Activated effector memory CD4-positive, alpha-beta T cell treated with anti-CD3 and anti-CD28 coated beads, Interleukin-2, amount 50 U/mL, for 16 hours (primary cell): Measurements from ENCODE around the gene MTUS2.

Source experiments
- DNase-seq: peaks from one replicate; pipeline ENCODE4 v3.0.0-alpha.2; 2020

Gene MTUS2

DNA sequence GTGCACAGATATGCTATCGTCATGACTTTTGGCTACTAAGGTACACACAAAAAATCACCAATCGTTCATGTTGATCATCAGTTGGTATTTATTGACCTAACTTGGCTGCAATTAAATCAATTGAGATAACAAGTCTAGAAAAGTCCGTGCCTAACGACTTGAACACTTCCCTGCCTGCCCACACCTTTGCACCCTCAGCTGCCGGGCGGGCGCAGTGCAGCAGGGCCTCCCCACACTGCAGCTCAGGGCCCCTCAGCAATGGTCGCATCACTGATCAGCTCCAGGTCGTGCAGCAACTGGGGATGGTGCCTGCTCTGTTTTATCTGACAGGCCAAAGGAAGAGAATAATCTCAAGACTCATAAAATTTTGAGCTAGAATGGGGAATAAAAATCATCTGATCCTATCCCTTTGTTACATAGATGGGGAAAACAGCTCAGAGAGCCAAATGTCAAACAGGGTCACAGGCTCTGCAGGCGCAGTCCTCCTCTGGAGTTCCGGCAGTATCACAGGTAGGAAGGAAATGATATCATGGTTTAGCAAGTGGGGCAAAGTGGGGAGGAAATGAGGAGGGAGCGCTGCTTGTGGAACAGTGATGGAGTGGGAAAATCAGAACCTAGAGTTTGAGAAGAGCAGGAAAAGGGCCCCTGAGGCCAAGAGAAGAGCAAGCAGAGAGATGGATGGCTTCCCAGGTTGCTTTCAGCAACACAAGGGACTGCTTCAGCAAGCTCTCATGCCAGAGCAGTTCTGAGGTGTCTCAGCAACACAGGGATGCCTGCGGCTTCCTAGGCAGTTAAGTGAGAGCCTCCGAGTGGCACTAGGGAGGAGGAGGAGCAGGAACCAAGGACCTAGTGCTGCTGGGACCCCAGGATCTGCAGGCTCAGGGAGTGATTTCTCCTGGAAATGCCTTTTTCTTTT is 717.9 kb downstream of the MTUS2 start:
- no peak for DNase-seq

DNA sequence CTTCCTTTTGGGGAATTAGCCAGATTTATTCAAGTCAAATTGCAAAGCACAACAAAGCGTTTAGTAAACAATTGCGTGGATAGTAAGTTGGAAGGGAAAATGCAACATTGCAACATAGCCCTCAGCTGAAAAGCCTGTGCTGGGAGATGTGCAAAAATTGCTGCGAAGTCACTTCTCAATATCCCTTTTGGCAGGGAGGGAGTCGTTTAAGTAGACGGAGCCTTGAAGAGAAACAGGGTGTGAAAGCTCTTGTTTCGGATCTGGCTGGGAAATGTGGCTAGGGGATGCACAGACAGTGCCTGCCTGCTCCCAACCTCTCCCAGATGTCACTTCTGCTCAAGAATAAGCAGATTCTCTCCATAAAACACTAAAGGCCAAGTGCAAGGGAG is 718.5 kb downstream of the MTUS2 start:
- DNase-seq, result no peak

DNA sequence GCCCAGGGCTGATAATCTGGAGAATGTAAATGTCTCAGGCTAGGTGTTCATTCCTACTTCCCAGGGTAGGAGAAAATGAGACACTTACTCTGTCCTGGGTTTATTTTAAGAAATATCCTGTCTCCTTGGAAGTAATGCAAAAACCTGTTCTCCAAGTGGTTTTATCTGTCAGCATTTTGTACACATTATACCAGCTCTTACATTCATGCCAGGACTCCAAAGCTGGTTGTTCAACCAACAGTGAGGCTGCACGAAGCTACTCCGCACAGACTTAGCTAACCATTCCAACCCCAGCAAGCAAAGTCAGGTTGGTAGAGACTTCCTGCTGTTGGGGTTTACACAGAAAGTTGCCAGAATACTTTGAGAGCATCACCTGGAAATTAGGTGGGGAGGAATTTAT is 719.7 kb downstream of the MTUS2 start:
- DNase-seq, result no peak

DNA sequence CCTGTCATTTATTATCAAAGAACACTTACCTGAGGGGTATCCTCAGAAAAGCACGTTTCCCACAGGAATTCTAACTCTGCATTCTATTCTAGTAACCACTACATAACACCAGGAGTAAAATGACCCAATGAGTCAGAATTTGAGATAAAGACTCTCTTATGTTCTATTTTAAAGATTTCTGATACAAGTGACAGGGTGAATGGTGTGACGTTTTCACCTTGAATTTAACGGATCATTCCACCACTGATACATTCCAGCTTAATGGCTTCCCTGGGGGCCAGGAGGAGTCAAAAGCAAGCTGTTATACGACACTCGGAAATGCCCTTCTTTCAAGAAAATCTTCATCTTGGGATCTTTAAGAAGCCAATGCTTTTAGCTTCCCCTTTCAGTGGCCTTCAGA is 720.2 kb downstream of the MTUS2 start:
- DNase-seq, result no peak

DNA sequence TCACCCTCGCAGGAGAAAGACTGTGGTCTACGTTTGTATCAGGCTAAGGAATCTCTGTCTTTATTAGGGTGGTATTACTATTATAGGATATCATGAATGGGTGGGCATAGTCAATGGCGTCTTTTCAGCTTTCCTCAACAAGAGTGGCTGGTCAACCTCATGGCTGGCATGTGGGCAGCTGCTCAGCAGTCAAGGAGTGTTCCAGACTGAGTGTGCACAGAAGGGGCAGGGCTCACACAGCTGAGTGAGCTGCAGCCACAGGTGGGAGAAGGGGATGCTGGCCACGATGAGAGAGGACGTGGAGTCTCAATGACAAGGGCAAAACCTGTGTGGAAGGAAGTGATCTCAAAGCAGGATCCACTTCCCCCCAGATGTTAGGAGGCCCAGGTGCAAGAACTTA is 720.7 kb downstream of the MTUS2 start:
- no peak for DNase-seq

DNA sequence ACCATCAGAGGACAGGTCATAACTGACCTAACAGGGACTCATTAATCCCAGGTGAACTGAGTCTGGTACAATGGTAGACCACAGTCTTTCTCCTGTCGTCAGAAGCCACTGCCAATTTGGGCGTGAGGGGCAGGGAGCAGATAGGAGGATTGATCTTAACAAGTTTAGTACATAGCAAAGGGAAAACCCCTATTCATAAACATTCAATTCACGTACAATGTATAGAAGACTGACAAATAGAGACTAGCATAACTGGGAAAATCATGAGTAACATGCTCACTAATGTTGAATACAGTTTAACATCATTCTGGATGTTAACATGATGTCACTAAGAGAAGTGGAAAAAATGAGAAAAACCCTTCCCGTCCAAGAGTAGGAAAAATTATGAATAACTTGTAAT is 721.3 kb downstream of the MTUS2 start:
- DNase-seq, result no peak

DNA sequence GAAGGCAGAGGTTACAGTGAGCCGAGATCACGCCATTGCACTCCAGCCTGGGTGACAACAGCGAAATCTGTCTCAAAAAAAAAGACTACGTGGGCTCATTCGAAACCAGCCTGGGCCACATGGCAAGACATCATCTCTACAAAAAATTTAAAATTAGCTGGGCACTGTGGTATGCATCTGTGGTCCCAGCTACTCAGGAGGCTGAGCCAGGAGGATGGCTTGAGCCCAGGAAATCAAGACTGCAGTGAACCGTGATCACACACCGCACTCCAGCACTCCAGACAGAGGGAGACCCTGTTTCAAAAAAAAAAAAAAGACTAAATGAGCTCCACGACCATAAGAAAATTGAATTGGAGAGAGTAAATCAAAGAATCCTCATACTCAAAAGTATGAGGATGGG is 722.2 kb downstream of the MTUS2 start:
- DNase-seq, result no peak

DNA sequence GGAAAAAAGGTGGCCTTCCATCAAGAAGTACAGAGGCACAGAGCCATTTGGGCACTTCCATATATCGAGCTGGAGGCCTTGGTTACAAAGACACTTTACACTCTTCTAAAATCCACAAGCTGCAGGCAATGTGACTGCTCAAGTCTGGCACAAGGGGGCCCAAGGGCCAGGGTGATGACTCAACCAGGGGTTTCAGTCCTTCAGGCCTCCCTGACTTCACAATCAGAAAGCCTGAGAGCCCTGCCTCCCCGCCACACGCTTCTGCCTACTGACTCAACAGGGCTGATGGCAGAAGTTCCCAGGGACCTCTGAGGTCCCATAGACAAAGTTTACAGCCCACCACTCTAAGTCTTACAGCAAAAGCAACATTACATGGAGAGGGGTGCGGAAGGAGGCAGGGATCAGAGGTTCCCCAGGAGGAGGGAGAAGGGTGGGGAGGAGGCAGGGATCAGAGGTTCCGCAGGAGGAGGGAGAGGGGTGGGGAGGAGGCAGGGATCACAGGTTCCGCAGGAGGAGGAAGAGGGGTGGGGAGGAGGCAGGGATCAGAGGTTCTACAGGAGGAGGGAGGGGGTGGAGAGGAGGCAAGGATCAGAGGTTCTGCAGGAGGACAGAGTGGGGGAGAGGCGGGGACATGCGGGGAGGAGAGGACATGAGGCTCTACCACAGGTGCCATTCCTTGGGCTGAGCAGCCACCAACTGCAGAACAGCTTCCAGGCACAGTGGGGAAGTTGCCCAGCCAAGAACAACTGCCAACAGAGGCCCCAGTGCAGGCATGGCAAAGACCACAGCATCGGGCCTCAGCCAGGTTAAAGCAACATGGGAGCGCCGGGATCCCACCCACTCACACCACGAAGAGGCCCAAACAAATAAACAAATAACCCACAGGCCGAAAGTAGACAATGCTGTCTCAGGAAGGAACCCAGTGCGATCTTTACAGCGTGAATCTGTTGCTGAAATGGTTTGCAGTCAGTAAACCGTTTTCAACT is 723.4 kb downstream of the MTUS2 start:
- DNase-seq, result peak; percentile 70

DNA sequence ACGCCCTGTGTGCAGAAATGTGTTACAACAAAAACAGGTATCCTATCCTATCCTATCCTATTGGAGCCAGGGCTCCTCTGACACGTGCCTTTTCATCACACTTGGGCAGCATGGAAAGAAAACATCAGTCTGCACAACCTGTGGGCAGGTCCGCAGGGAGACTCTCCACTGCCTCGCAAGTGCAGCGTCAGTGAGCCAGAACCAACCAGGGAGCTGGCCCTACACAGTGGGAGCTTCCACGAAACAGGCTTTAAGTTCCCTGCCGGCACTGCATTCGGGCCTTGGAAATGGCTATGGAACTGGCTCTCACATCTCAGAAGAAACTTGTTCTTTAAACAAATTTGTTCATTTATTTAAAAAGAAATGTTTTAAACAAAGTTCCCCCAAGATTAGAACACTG is 725.8 kb downstream of the MTUS2 start:
- DNase-seq, result no peak

DNA sequence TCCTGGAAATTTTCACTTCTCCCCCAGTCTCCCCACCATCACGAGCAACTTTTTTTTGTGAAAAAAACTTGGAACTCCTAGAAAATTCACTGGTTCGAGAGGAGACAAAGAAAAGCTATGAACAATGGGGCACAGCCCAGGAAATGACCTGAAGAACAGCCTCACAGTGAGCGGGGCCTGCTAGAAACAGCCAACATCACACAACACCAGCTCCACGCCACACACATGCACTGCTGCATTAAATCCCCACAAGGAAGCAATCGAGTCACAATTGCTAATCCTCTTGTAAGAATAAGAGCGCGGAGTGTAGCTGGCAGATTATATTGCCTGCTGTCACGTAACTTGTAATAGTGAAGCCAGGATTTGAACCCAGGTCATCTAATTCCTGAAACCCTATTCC is 726.5 kb downstream of the MTUS2 start:
- DNase-seq, result no peak

DNA sequence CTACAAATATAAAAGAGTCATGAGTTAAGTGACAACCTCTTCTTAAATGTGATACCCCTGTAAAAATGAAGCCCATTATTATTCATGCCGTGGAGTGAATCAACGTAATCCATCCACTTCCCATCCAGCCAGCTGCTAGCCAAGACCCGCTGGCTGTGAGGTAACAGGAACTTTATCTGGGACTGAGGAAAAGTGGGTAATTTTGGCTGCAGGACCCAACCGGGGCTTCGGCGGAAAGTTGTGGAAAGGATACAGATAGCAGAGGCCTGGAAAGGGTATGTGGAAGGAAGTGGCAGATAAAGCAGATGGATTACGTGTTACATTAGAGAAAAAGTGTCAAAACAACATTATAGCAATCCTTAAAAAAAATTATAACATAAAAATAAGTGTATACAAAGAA is 727.0 kb downstream of the MTUS2 start:
- no peak for DNase-seq

DNA sequence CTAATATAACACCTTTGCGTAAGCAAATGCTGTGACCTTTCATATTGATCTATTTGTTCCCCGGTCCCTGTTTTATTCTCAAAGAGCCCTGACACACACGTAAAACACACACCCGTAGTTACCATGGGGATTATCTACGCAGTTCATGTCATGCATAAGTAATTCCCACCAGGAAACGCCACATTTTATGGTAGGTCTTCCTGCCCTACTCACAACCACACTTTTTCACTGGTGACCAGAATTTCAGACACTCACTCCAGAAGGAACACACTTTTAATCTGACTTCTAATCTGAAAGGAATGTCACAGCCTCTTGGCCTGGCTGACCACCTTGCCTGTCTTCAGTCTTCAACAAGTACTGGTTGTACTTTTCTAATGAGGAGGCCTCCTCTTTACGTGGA is 728.6 kb downstream of the MTUS2 start:
- no peak for DNase-seq

DNA sequence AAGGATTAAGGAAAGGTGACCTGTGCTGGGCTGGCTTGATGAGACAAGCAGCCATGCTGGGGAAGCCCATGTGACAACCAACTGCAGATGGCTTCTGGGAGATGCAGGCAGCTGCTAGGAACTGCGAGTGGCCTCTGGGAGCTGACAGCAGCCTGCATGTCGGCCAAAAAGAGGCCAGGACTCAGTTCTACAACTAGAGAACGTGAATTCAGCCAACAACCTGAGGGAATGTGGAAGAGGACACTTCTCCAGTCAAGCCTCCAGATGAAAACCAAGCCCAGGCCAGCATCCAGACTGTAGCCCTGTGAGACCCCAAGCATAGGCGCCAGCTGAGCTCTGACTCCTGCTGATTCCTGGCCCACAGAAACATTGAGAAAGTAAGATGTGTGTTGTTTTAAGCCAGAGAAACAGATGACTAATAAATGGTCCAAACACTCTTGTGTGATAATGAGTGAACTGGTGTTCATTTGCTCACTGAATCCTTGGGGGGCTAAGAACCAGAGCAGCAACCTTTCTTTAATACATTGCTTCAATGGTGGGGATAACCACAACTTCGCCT is 730.4 kb downstream of the MTUS2 start:
- no peak for DNase-seq

DNA sequence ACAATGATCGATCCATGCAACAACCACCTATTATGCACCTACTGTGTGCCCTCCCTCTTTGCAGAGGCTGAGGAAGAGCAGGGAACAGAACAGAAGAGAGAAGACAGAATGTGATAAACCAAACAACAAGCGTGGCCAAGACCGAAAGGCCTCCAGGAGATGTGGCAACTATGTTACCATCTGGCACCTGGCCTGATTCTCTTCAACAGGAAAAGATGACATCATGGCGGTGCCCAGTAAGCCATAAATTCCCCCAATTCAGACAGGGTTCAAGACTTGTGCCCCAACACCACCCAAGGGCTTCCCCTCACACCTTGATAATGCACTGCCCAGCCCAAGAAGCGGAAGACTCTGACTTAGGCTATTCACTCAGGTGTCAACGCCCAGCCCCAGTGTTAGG is 731.1 kb downstream of the MTUS2 start:
- DNase-seq, result no peak
